Type B pancreatic cell (in vitro differentiated cells): ENCODE data around the gene CAPN14. TPM values are rescaled to one million over a fixed set of nuclear protein-coding genes. Genes with fewer than 3 reads are reported as not detected.

ENCODE experiments used
- DNase-seq: peaks from one replicate; pipeline ENCODE4 v3.0.0; 2021; ENCODE audit warnings: mixed read lengths; ENCODE audit not compliant: unreplicated experiment; ENCODE audit errors: extremely low spot score
- H3K27ac Mint-ChIP-seq: 2 replicates; pipeline ENCODE4 v1.8.0; 2021; ENCODE audit warnings: mild to moderate bottlenecking, mixed read lengths
- H3K27me3 Mint-ChIP-seq: 2 replicates; pipeline ENCODE4 v1.8.0; 2021; ENCODE audit warnings: mixed read lengths
- H3K36me3 Mint-ChIP-seq: 2 replicates; pipeline ENCODE4 v1.8.0; 2021; ENCODE audit warnings: mixed read lengths
- H3K4me1 Mint-ChIP-seq: one replicate; pipeline ENCODE4 v1.8.0; 2021; ENCODE audit warnings: mixed read lengths; ENCODE audit not compliant: unreplicated experiment
- H3K4me3 Mint-ChIP-seq: 2 replicates; pipeline ENCODE4 v1.8.0; 2021; ENCODE audit warnings: mild to moderate bottlenecking, mixed read lengths
- H3K9me3 Mint-ChIP-seq: 2 replicates; pipeline ENCODE4 v1.8.0; 2021; ENCODE audit warnings: mixed read lengths
- CTCF ChIP-seq: fragments of 200-600 bp; sonication (generic); conservative IDR thresholded peaks from 2 replicates; pipeline ENCODE4 v1.5.0; 2021; ENCODE audit warnings: antibody characterized with exemption, mild to moderate bottlenecking
- total RNA-seq: library from RNA; stranded (reverse); gene quantifications from 2 replicates; pipeline ENCODE4 v1.2.1, GENCODE V29; 2021; ENCODE audit warnings: low replicate concordance

Gene CAPN14
- total RNA-seq, 1 donor from 2014 or later = 0.39 TPM

DNA sequence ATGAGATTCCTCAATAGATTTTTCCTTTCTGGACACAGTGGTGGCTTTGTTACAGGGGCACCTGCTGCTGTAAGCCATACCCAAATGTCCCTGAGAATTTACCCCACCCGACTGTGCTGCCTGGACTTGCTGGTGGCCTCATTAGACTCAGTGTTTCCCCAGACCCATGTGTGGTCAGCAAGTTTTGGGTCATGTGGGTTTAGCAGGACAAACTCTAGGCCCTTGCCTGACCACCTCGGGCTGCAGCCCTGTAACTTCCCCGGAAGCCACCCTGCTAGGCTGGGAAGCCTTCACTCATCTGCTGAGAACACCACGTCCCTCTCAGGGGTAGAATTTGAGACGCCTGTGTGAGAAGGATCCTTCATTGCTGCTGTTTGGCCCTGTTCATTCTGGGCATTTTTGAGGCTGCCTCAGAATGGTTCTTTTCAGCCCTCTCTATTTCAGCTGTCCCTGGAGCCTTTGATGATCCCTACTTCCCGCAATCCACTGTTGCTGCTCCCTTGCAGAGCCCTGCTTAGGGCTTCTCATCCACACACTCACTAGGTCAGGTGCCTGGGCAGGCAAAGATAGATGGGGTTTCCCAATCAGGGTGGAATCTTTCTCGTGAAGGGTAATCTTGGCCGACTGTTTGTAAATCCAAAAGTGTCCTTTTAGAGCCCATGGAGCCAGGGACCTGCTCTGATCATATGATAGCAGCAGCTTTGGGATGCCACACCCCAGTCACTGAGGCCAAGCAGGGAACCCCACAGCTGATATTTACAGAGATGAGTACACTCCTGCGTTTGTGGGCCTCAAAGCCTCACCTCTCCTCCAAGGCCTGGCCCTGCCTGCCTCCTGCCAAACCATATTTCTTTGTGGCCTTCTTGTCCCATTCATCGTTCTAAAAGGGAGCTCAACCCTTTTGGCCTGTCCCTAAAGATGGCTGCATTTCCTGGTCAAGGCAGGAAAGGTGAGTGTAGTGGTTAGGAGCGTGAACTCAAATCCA lies 23.4 kb upstream of the CAPN14 start:
- H3K27me3 Mint-ChIP-seq = no peaks in the 10 kb centered on the region
- peaks cover 21% of the 10 kb centered on the region for H3K4me1 Mint-ChIP-seq
- H3K27ac Mint-ChIP-seq = no peak overlapping the region
- peak; percentile 22 for DNase-seq
- peaks cover 8% of the 10 kb centered on the region for H3K36me3 Mint-ChIP-seq
- TF ChIP-seq CTCF = no peak
- H3K9me3 Mint-ChIP-seq = no peaks in the 10 kb centered on the region
- H3K4me3 Mint-ChIP-seq = no peak overlapping the region

- no peak for DNase-seq
- Mint-ChIP-seq H3K36me3 (peaks cover 8% of the 10 kb centered on the region), H3K4me1 (peaks cover 24% of the 10 kb centered on the region), H3K27me3 (no peaks in the 10 kb centered on the region), H3K27ac (no peak overlapping the region), H3K4me3 (no peak overlapping the region), H3K9me3 (no peaks in the 10 kb centered on the region)
- TF ChIP-seq CTCF = no peak
Observed at GRCh38 chr2:31239593-31240177, 22.4 kb upstream of the CAPN14 start.

DNA sequence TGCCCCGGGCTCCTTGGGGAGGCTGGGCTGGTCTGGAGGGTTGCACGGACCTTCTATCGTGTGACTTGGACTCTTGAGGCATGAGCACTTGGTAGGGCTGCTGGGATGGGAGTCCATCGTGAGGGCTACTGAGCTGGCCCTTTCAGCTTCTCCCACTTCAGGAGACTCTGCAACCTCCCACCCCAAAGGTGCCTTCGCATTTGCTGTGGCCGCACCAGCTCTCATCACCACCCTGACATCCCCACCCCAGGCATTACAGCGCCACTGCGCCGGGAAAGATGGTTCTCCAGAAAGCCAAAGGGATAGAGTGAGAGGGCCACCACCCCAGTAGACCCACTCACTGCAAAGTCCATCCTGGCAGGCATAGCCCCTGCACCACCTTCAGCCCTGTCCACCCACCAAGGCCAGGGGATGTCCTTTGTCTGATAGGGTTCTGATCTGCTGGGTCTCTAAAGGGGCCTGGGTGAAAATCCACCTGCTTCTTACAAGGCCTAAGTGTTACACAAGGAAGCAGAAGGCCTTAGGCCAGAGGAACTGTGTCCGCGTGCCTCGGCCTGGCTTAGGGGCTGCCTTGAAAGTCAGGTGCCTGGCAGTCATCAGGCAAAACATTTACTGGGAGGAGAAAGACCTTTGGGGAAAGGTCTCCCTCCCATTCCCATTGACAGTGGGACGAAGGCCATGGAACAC lies 21.7 kb upstream of the CAPN14 start:
- TF ChIP-seq CTCF = no peak
- no peaks in the 10 kb centered on the region for H3K27me3 Mint-ChIP-seq
- peak; percentile 62 for DNase-seq
- peaks cover 24% of the 10 kb centered on the region for H3K4me1 Mint-ChIP-seq
- H3K9me3 Mint-ChIP-seq = no peaks in the 10 kb centered on the region
- H3K4me3 Mint-ChIP-seq = no peak overlapping the region
- no peak overlapping the region for H3K27ac Mint-ChIP-seq
- peaks cover 6% of the 10 kb centered on the region for H3K36me3 Mint-ChIP-seq

DNA sequence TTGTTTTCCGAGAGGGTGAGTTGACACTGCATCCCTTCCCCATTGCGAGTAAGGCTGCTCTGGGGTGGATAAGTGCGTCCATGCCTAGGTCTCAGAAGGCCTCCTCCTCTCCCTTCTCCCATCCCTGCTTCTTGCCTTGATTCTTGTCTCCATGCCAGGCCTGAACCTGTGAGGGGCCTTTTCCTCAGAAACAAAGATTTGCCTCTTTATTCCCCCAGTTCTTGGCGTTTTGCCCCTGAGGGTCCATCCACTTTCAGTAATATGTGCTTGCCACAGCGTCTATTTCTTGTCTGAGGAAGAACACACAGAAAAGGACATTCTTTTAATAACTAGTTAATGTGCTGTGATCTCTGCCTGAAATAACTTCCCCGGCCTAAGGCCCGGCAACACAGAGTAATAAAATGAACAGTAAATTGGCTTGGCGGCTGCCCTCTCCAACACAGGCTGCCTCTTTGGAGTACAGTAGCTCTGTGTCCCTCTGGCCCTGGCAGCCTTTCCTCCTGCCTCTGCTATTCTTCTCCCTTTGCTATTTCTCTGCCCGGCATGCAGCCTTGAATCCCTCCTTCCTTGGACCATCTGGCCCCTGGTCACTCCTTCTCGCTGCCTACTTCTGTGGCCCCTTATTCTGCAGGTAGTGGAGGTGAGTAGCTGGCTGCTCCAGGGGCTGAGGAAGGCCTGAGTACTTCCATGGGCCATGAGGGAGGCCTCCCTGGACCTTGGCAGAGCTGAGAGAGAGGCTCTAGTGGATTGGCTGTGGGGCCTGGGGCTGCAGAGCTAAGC lies 21.0 kb upstream of the CAPN14 start:
- Mint-ChIP-seq H3K27ac (no peak overlapping the region), H3K27me3 (no peaks in the 10 kb centered on the region), H3K4me3 (peak overlapping the region; percentile 47), H3K9me3 (no peaks in the 10 kb centered on the region), H3K4me1 (peaks cover 24% of the 10 kb centered on the region), H3K36me3 (peaks cover 4% of the 10 kb centered on the region)
- no peak for TF ChIP-seq CTCF
- DNase-seq = peak; percentile 42
